Forelimb muscle (tissue), 1 donor: Measurements from ENCODE around the gene DPM3. TPM values are rescaled to one million over a fixed set of nuclear protein-coding genes. Genes with fewer than 3 reads are reported as not detected.

Experiments
- DNase-seq: peaks from one replicate; pipeline ENCODE4 v3.0.0-alpha.2; 2013; ENCODE audit warnings: low read depth
- polyA plus RNA-seq: library from polyadenylated mRNA; unstranded; fragments of 120-200 nt; gene quantifications from one replicate; pipeline ENCODE4 v1.2.1, GENCODE V29; 2013; ENCODE audit not compliant: insufficient read length

Gene DPM3
- polyA plus RNA-seq, 1 donor, result 23.9 TPM

DNA sequence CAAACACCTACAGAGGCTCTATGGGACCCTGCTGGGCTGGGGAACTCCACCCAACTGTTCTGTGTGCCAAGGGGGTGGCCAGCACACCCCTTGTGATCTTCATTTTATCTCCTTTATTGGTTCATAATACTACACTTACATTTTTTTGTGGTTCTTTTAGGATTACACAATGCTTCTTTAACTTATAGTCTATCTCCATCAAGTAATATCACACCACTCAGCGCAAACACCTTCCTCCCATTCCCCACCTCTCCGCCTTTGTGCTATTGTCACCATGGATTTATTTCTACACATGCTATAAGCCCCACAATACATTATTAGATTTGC, 45.7 kb downstream of the DPM3 start:
- no peak for DNase-seq

DNA sequence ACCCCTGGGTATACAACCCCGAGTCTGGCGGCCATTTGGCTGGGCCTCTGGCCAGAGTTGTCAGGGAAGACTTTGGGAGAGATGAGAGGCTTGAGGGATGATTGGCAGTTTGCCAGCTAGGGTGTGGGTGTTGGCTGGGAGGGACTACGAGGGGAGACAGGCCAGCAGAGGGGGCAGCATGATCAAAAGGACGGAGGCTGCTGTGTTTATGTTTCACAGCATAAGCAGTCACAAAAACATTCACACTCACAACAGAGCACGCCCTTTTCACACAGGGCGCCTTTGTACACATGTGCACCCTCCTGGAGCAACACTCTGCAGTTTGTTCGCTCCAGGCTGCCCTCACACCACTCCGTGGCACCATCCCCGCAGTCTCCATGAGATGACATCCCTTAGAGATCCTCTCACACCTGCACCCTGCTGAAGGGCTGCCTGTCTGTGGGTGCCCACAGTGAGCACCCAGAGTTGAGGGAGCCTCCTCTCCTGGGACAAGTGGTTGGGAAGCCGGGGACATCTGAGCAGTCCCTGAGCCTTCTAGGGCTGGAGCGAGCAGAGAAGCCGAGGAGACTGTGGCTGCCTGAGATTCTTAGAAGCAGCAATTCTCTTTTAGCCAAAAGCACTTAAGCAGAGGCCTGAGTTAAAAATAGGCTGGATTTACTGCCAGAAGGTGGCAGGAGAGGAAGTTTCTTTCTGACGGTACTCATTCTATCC, 46.3 kb downstream of the DPM3 start:
- DNase-seq, result no peak

DNA sequence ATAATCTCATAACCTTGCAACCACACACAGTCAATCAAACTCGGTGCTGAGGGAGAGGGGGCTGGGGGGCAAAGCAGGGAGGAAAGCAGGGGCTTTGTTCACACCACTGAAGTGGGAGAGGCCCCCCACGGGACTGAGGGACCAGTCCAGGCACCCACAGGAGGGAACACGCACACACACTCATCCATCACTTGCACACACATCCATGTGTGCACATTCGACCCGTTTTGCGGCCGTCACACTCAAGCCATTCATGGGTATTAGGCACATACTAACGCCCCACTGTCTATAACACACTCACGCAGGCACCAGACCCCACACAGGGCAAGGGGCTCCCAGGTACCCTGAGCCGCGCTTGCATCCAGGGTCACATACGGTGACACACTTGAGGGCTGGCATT, 47.7 kb downstream of the DPM3 start:
- no peak for DNase-seq

DNA sequence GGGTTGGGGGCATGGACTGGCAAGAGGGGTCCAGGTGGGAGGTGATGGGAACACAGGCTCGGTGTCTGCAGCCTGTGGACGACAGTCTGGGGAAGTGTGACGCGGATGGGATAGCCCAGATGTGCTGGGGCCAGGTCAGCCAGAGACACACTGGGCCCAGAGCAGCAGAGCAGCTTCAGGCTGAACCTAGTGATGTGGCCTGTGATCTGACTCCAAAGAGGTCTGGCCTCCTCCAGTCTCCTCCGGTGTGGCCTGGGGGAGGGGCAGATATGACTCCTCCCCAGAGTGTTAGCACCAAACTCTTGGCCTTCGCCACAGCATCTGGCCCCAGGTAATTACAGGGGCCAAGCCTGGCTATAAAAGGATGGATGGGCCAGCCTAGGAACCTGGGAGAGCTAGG, 48.2 kb downstream of the DPM3 start:
- DNase-seq, result no peak

DNA sequence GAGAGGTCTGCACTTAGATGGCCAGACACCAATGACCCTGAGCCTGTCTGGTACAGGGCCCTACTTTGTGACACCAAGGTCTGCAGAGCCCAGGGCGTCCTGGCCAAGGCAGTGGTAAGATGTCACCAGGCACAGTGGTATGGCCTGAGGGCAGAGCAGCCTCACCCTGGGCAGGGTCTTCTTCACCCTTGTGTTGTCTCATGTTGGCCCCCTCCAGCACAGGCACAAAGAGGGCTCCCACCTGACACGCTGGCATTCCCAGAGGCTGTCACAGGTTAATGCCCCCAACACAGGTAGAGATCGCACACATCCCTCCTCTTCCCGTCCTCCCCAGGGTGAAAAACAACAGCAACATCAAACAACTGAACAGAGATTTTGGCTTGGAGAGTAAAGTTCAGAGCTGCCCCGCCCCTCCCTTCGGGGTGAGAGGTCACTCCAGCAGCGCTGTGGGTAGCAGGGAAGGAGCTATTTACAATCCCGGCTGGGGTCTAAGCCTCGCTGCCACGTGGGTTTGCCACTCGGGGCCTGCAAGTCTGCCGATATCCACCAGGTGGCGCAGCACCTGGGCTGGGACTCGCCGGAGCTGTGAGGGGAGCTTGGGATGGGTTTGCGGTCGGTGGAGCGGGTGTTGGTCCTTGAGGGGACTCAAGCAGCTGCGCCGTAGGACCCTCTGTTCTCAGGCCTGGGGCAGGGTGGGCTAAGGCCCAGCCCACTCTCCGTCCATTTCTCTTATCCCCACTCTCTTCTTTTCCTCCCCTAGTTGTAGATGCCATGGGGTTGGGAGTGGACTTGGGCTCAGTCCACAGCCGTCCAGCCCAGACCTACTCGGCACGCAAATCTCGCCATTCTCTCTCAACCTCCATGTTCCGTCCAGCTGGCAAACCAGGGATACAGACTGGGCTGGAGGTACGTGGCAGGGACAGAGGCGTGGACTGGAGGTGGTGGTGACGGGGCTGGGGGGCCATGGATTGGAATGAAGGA, 49.0 kb downstream of the DPM3 start:
- DNase-seq, result no peak

Other genes with a start within 250 kb of the DPM3 start
- 26.8 TPM for gene PMVK, start 203.8 kb downstream of the DPM3 start, polyA plus RNA-seq
- gene PBXIP1, start 184.4 kb downstream of the DPM3 start, polyA plus RNA-seq, result 164 TPM
- gene PYGO2, start 178.7 kb downstream of the DPM3 start, polyA plus RNA-seq, result 28.3 TPM
- gene SHC1, start 169.8 kb downstream of the DPM3 start, polyA plus RNA-seq, result 67.4 TPM
- 47.6 TPM for gene CKS1B, start 165.8 kb downstream of the DPM3 start, polyA plus RNA-seq
- gene FLAD1, start 157.2 kb downstream of the DPM3 start, polyA plus RNA-seq, result 20.6 TPM
- gene LENEP, start 146.9 kb downstream of the DPM3 start, polyA plus RNA-seq, result not detected
- gene ZBTB7B, start 137.7 kb downstream of the DPM3 start, polyA plus RNA-seq, result 11.4 TPM
- 0.63 TPM for gene DCST2, start 106.8 kb downstream of the DPM3 start, polyA plus RNA-seq
- gene DCST1, start 106.7 kb downstream of the DPM3 start, polyA plus RNA-seq, result 0.09 TPM
- gene ADAM15, start 89.2 kb downstream of the DPM3 start, polyA plus RNA-seq, result 57.1 TPM
- 6.5 TPM for gene EFNA4, start 76.8 kb downstream of the DPM3 start, polyA plus RNA-seq
- gene EFNA3, start 61.7 kb downstream of the DPM3 start, polyA plus RNA-seq, result 2.1 TPM
- gene EFNA1, start 12.7 kb downstream of the DPM3 start, polyA plus RNA-seq, result 20.6 TPM
- gene SLC50A1, start 4.7 kb downstream of the DPM3 start, polyA plus RNA-seq, result 18.6 TPM
- 85.3 TPM for gene KRTCAP2, start 32.8 kb upstream of the DPM3 start, polyA plus RNA-seq
- gene TRIM46, start 33.3 kb upstream of the DPM3 start, polyA plus RNA-seq, result 0.46 TPM
- 63.0 TPM for gene THBS3, start 67.4 kb upstream of the DPM3 start, polyA plus RNA-seq
- gene MTX1, start 68.2 kb upstream of the DPM3 start, polyA plus RNA-seq, result 16.9 TPM
- 16.3 TPM for gene ENTREP3, start 115.0 kb upstream of the DPM3 start, polyA plus RNA-seq
- gene SCAMP3, start 121.8 kb upstream of the DPM3 start, polyA plus RNA-seq, result 44.4 TPM
- gene CLK2, start 133.0 kb upstream of the DPM3 start, polyA plus RNA-seq, result 37.0 TPM
- gene HCN3, start 136.9 kb upstream of the DPM3 start, polyA plus RNA-seq, result 4.3 TPM
- 0.09 TPM for gene PKLR, start 160.9 kb upstream of the DPM3 start, polyA plus RNA-seq
- 115 TPM for gene FDPS, start 168.3 kb upstream of the DPM3 start, polyA plus RNA-seq
- gene RUSC1, start 180.4 kb upstream of the DPM3 start, polyA plus RNA-seq, result 27.9 TPM